Karpas-422 (cell line): Measurements from ENCODE around the gene GRM7. TPM values are rescaled to one million over a fixed set of nuclear protein-coding genes. Genes with fewer than 3 reads are reported as not detected.

ENCODE experiments used
- DNase-seq: peaks from one replicate; pipeline ENCODE4 v3.0.0-alpha.2; 2015
- H2AFZ ChIP-seq: fragments of 200-600 bp; sonication (generic); 2 replicates; pipeline ENCODE4 v1.6.1; 2014; ENCODE audit warnings: antibody characterized with exemption, low read length, mixed read lengths
- H3K27ac ChIP-seq: fragments of 200-600 bp; sonication (generic); 2 replicates; pipeline ENCODE4 v1.5.1; 2014; ENCODE audit warnings: mild to moderate bottlenecking, low read length, moderate library complexity
- H3K27me3 ChIP-seq: fragments of 200-600 bp; sonication (generic); 2 replicates; pipeline ENCODE4 v1.6.1; 2014; ENCODE audit warnings: low read length, mixed read lengths
- H3K36me3 ChIP-seq: fragments of 200-600 bp; sonication (generic); 2 replicates; pipeline ENCODE4 v1.6.1; 2014; ENCODE audit warnings: low read length, mixed read lengths; ENCODE audit not compliant: insufficient read depth
- H3K4me1 ChIP-seq: fragments of 200-600 bp; sonication (generic); 2 replicates; pipeline ENCODE4 v1.6.1; 2014; ENCODE audit warnings: mild to moderate bottlenecking, low read length, mixed read lengths
- H3K4me2 ChIP-seq: fragments of 200-600 bp; sonication (generic); 2 replicates; pipeline ENCODE4 v1.6.1; 2014; ENCODE audit warnings: low read length, low read depth, mild to moderate bottlenecking; ENCODE audit not compliant: poor library complexity, severe bottlenecking
- H3K4me3 ChIP-seq: fragments of 200-600 bp; sonication (generic); 2 replicates; pipeline ENCODE4 v1.5.1; 2014; ENCODE audit warnings: mild to moderate bottlenecking, antibody characterized with exemption, low read length, mixed read lengths
- H3K79me2 ChIP-seq: fragments of 200-600 bp; sonication (generic); 2 replicates; pipeline ENCODE4 v1.6.1; 2014; ENCODE audit warnings: mild to moderate bottlenecking, low read length, mixed read lengths
- H3K9ac ChIP-seq: fragments of 200-600 bp; sonication (generic); 2 replicates; pipeline ENCODE4 v1.6.0; 2014; ENCODE audit warnings: low read length
- H3K9me2 ChIP-seq: fragments of 200-600 bp; sonication (generic), shearing (Covaris generic); replicated peaks from 2 replicates; pipeline ENCODE4 v1.6.0; 2014; ENCODE audit warnings: mild to moderate bottlenecking, low read length, moderate library complexity; ENCODE audit not compliant: insufficient read depth
- H3K9me3 ChIP-seq: fragments of 300-700, 200-600 bp; sonication (generic); 2 replicates; pipeline ENCODE4 v1.6.1; 2014; ENCODE audit warnings: low read length, mixed read lengths
- H4K20me1 ChIP-seq: fragments of 200-600 bp; sonication (generic); 2 replicates; pipeline ENCODE4 v1.6.1; 2014; ENCODE audit warnings: mild to moderate bottlenecking, antibody characterized with exemption, low read length, low read depth; ENCODE audit not compliant: insufficient read depth
- total RNA-seq: library from RNA; depleted of rRNA; stranded (reverse); fragments of >200 nt; shearing (Covaris generic); gene quantifications from 2 replicates; pipeline ENCODE4 v1.2.3, GENCODE V29; 2014; ENCODE audit warnings: low replicate concordance

GRM7 gene
- total RNA-seq, 1 experiment from 2014 or later = not detected

GRCh38 chr3:7651274-7651673 is 790.4 kb downstream of the GRM7 start:
- no peak overlapping the region for H3K27ac ChIP-seq
- no peaks in the 10 kb centered on the region for H3K4me1 ChIP-seq
- H3K4me2 ChIP-seq = no peak overlapping the region
- no peak for DNase-seq
- no peaks in the 10 kb centered on the region for H3K9me2 ChIP-seq
- no peak overlapping the region for H3K9ac ChIP-seq
- no peaks in the 10 kb centered on the region for H3K79me2 ChIP-seq
- no peaks in the 10 kb centered on the region for H3K36me3 ChIP-seq
- H3K9me3 ChIP-seq = peaks cover 13% of the 10 kb centered on the region
- no peak overlapping the region for H3K4me3 ChIP-seq
- no peak overlapping the region for H2AFZ ChIP-seq
- H3K27me3 ChIP-seq = no peaks in the 10 kb centered on the region
- no peaks in the 10 kb centered on the region for H4K20me1 ChIP-seq

- Histone ChIP-seq H3K4me2 (no peak overlapping the region), H3K4me1 (no peaks in the 10 kb centered on the region), H2AFZ (no peak overlapping the region), H3K27me3 (no peaks in the 10 kb centered on the region), H3K9ac (no peak overlapping the region), H4K20me1 (no peaks in the 10 kb centered on the region), H3K9me2 (0 out of 2 replicates have a peak, but pooled peaks cover 4% of the 10 kb centered on the region), H3K27ac (no peak overlapping the region), H3K9me3 (peaks cover 17% of the 10 kb centered on the region), H3K36me3 (no peaks in the 10 kb centered on the region), H3K4me3 (no peak overlapping the region), H3K79me2 (no peaks in the 10 kb centered on the region)
- DNase-seq = no peak
Measured at GRCh38 chr3:7657214-7658112, 796.5 kb downstream of the GRM7 start.

GRCh38 chr3:7658294-7658693 is 797.4 kb downstream of the GRM7 start:
- H3K27me3 ChIP-seq = no peaks in the 10 kb centered on the region
- no peaks in the 10 kb centered on the region for H3K4me1 ChIP-seq
- no peak overlapping the region for H2AFZ ChIP-seq
- H3K27ac ChIP-seq = no peak overlapping the region
- H3K36me3 ChIP-seq = no peaks in the 10 kb centered on the region
- H3K9me3 ChIP-seq = peaks cover 17% of the 10 kb centered on the region
- no peaks in the 10 kb centered on the region for H3K79me2 ChIP-seq
- H4K20me1 ChIP-seq = no peaks in the 10 kb centered on the region
- 0 out of 2 replicates have a peak, but pooled peaks cover 4% of the 10 kb centered on the region for H3K9me2 ChIP-seq
- no peak overlapping the region for H3K9ac ChIP-seq
- no peak overlapping the region for H3K4me2 ChIP-seq
- no peak overlapping the region for H3K4me3 ChIP-seq
- DNase-seq = no peak

DNA sequence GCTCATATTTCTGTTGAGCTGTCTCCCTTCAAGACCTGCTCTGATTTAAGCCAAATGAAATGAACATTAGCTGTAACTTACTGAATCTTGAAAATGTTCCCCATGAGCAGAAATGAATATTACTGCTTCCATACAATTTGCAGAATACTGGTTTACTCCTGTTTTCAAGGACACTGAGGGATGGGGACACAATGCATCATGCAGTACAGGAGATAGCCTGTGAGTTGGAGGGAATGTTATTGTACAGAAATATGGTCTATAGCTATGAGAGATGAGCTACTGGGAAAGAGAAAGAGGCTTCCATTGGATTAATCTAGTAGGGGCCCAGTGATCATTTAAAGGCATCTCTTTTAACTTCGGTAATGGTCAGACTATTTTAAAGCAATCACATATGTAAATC is 798.2 kb downstream of the GRM7 start:
- 0 out of 2 replicates have a peak, but pooled peaks cover 4% of the 10 kb centered on the region for H3K9me2 ChIP-seq
- peaks cover 15% of the 10 kb centered on the region for H3K9me3 ChIP-seq
- no peak overlapping the region for H3K27ac ChIP-seq
- no peaks in the 10 kb centered on the region for H4K20me1 ChIP-seq
- H3K4me1 ChIP-seq = no peaks in the 10 kb centered on the region
- no peaks in the 10 kb centered on the region for H3K27me3 ChIP-seq
- H3K79me2 ChIP-seq = no peaks in the 10 kb centered on the region
- no peaks in the 10 kb centered on the region for H3K36me3 ChIP-seq
- no peak for DNase-seq
- H3K9ac ChIP-seq = no peak overlapping the region
- H2AFZ ChIP-seq = no peak overlapping the region
- no peak overlapping the region for H3K4me3 ChIP-seq
- no peak overlapping the region for H3K4me2 ChIP-seq

DNA sequence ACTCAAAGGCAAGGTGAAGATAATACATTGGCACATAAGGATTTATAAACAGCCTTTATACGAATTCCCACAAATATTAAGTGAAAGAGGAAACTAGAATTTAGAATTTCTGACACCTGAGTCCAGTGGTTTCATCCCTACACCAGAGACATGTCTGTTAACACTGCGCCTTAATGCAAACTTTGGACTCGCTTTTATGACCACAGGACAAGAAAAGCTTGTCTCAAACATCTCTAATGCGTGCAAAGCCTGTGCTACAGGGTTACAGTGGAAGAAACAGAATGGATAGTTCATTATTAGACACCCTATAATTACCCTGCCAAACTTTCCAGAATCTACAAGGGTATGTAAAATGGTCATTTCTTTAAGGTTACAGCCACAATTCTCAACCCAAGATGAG is 802.9 kb downstream of the GRM7 start:
- no peaks in the 10 kb centered on the region for H3K27me3 ChIP-seq
- H4K20me1 ChIP-seq = no peaks in the 10 kb centered on the region
- DNase-seq = no peak
- no peak overlapping the region for H3K9ac ChIP-seq
- no peak overlapping the region for H3K4me2 ChIP-seq
- no peaks in the 10 kb centered on the region for H3K36me3 ChIP-seq
- no peak overlapping the region for H2AFZ ChIP-seq
- H3K27ac ChIP-seq = no peak overlapping the region
- 0 out of 2 replicates have a peak, but pooled peaks cover 4% of the 10 kb centered on the region for H3K9me2 ChIP-seq
- H3K4me3 ChIP-seq = no peak overlapping the region
- H3K9me3 ChIP-seq = peaks cover 6% of the 10 kb centered on the region; the same call in 1 of the 2 replicates
- H3K79me2 ChIP-seq = no peaks in the 10 kb centered on the region
- H3K4me1 ChIP-seq = no peaks in the 10 kb centered on the region

GRCh38 chr3:7667774-7668173 is 806.9 kb downstream of the GRM7 start:
- H3K36me3 ChIP-seq = no peaks in the 10 kb centered on the region
- no peaks in the 10 kb centered on the region for H4K20me1 ChIP-seq
- H3K9me2 ChIP-seq = no peaks in the 10 kb centered on the region
- peaks cover 8% of the 10 kb centered on the region; the same call in 1 of the 2 replicates for H3K9me3 ChIP-seq
- H3K27ac ChIP-seq = no peak overlapping the region
- no peak for DNase-seq
- no peaks in the 10 kb centered on the region for H3K79me2 ChIP-seq
- no peak overlapping the region for H3K9ac ChIP-seq
- no peak overlapping the region for H3K4me2 ChIP-seq
- no peaks in the 10 kb centered on the region for H3K4me1 ChIP-seq
- H3K27me3 ChIP-seq = no peaks in the 10 kb centered on the region
- H2AFZ ChIP-seq = no peak overlapping the region
- H3K4me3 ChIP-seq = no peak overlapping the region

DNA sequence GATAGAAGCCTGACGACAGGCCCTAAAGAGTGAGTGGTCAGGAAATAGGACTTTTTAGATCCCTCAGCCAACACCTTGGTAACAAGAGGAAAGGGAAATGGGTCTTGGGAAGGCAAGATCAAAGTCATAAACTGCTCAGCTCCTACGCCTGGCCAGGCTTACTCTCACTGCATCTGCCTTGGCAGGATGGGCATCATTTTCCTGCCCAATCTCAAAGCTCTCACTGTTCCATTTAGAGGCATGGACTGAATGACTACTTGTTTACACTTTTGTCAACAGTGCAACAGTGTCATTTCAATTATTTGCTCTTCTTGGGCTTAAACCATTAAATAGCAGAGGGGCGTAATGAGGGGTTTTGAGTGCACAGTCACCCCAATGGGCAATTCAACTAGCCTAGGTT is 808.7 kb downstream of the GRM7 start:
- H3K9ac ChIP-seq = no peak overlapping the region
- no peaks in the 10 kb centered on the region for H3K27me3 ChIP-seq
- H4K20me1 ChIP-seq = no peaks in the 10 kb centered on the region
- H3K79me2 ChIP-seq = no peaks in the 10 kb centered on the region
- no peak overlapping the region for H3K27ac ChIP-seq
- no peak overlapping the region for H3K4me3 ChIP-seq
- no peak overlapping the region for H3K4me2 ChIP-seq
- H3K9me2 ChIP-seq = no peaks in the 10 kb centered on the region
- no peak overlapping the region for H2AFZ ChIP-seq
- no peaks in the 10 kb centered on the region for H3K36me3 ChIP-seq
- no peaks in the 10 kb centered on the region for H3K4me1 ChIP-seq
- peaks cover 8% of the 10 kb centered on the region; the same call in 1 of the 2 replicates for H3K9me3 ChIP-seq
- DNase-seq = no peak

DNA sequence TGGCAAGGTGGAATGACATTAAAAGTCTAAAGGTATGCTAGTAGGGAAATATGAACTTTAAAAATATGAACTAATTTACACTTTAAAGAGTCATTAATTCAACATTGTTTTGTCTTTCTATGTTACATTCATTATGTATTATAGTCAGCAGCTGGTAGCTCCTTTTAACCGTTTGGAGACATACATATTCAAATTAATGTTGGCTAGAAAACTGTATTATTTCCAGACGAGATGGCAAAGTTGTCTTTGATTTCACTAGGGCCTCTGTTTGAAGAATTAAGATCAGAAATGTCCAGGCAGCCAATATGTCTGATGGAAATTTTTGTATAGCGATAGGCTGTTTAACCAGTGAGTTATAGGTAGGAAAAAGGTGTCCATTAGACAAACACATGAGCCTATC is 817.6 kb downstream of the GRM7 start:
- Histone ChIP-seq H3K27ac (no peak overlapping the region), H3K9me2 (no peaks in the 10 kb centered on the region), H3K9me3 (peaks cover 5% of the 10 kb centered on the region), H3K36me3 (no peaks in the 10 kb centered on the region), H3K79me2 (no peaks in the 10 kb centered on the region), H3K27me3 (no peaks in the 10 kb centered on the region), H4K20me1 (no peaks in the 10 kb centered on the region), H3K4me1 (no peaks in the 10 kb centered on the region), H2AFZ (no peak overlapping the region), H3K4me2 (no peak overlapping the region), H3K9ac (no peak overlapping the region), H3K4me3 (no peak overlapping the region)
- no peak for DNase-seq
